Measurements from ENCODE around the gene BEGAIN.

DNA sequence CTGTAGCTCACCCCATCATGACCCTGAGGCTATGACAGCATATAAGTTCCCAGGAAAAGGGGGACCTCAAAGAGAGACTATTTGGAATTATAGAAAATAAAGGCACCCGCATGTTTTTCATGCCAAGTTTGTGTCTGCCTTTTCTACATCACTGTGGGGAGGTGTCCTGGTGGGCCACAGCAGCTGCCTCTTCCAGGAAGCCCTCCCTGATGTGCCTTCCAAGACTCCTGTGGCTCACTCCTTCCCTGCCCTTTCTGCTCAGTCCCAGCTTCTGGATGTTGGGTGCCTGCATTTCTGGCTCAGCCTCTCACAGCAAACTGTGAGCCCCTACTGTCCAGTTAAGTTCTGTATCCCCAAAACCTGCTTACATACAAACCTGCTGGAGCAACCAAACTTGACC, 36.3 kb upstream of the BEGAIN start:
- TF ChIP-seq POLR2A (IDR thresholded peaks at IDR 0.05) (no peak), EP300 (IDR thresholded peaks at IDR 0.05) (no peak)
- TF ChIP-seq, protein P1, sequence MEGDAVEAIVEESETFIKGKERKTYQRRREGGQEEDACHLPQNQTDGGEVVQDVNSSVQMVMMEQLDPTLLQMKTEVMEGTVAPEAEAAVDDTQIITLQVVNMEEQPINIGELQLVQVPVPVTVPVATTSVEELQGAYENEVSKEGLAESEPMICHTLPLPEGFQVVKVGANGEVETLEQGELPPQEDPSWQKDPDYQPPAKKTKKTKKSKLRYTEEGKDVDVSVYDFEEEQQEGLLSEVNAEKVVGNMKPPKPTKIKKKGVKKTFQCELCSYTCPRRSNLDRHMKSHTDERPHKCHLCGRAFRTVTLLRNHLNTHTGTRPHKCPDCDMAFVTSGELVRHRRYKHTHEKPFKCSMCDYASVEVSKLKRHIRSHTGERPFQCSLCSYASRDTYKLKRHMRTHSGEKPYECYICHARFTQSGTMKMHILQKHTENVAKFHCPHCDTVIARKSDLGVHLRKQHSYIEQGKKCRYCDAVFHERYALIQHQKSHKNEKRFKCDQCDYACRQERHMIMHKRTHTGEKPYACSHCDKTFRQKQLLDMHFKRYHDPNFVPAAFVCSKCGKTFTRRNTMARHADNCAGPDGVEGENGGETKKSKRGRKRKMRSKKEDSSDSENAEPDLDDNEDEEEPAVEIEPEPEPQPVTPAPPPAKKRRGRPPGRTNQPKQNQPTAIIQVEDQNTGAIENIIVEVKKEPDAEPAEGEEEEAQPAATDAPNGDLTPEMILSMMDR (IDR thresholded peaks at IDR 0.05): no peak
